Subcutaneous abdominal adipose tissue (tissue), 5 donors: Measurements from ENCODE around the gene TMEM94.

Experiments used
- H3K27ac ChIP-seq: one replicate; pipeline ENCODE4 v1.7.0; 2013; ENCODE audit warnings: low read depth, mild to moderate bottlenecking, inconsistent platforms, low read length, moderate library complexity
- H3K27me3 ChIP-seq, 5 donors: one replicate each; pipeline ENCODE4 v1.7.0; 2013; ENCODE audit warnings: low read length in 5 of 5, inconsistent platforms in 1 of 5; ENCODE audit not compliant: control insufficient read depth in 5 of 5, insufficient read depth in 4 of 5
- H3K36me3 ChIP-seq, 5 donors: one replicate each; pipeline ENCODE4 v1.7.0; 2013; ENCODE audit warnings: low read length in 5 of 5; ENCODE audit not compliant: control insufficient read depth in 5 of 5, insufficient read depth in 5 of 5
- H3K4me1 ChIP-seq, 5 donors: one replicate each; pipeline ENCODE4 v1.7.0; 2013; ENCODE audit warnings: low read length in 5 of 5, mild to moderate bottlenecking in 3 of 5, moderate library complexity in 1 of 5; ENCODE audit not compliant: control insufficient read depth in 5 of 5, insufficient read depth in 5 of 5
- H3K4me3 ChIP-seq, 5 donors: one replicate each; pipeline ENCODE4 v1.7.0; 2013; ENCODE audit warnings: low read length in 5 of 5, low read depth in 1 of 5
- H3K9ac ChIP-seq, 5 donors: one replicate each; pipeline ENCODE4 v1.7.0; 2013; ENCODE audit warnings: low read length in 5 of 5, mild to moderate bottlenecking in 4 of 5, moderate library complexity in 3 of 5
- H3K9me3 ChIP-seq, 5 donors: one replicate each; pipeline ENCODE4 v1.7.0; 2013; ENCODE audit warnings: low read length in 5 of 5; ENCODE audit not compliant: control insufficient read depth in 5 of 5
- donor health status: healthy.
- donor health status: healthy.
- donor health status: healthy.
- donor health status: healthy.
- donor health status: healthy.

Gene TMEM94

GRCh38 chr17:75548813-75549212, 92.4 kb downstream of the TMEM94 start:
- Histone ChIP-seq H3K27ac (no peak overlapping the region), H3K9ac (no peak overlapping the region), H3K9me3 (no peaks in the 10 kb centered on the region), H3K27me3 (peaks cover 0 to 3% (median 0%) of the 10 kb centered on the region in 5 donors), H3K36me3 (no peaks in the 10 kb centered on the region), H3K4me3 (no peak overlapping the region), H3K4me1 (peaks cover 0 to 6% (median 0%) of the 10 kb centered on the region in 5 donors)
